Right lobe of liver (tissue), 6 donors: Measurements from ENCODE around the gene PKD1. TPM values are rescaled to one million over a fixed set of nuclear protein-coding genes. Genes with fewer than 3 reads are reported as not detected.

ENCODE experiments used
- ATAC-seq, 4 donors: fragments of 200-7000 bp; cut with Tn5 transposase; one replicate each; pipeline ENCODE4 v1.9.1; 2020; ENCODE audit warnings: mild to moderate bottlenecking in 4 of 4, moderate library complexity in 4 of 4
- DNase-seq, 3 donors: peaks; one replicate each; pipeline ENCODE4 v3.0.0-alpha.2; 2020
- H3K27ac ChIP-seq, 3 donors: fragments of 200-600 bp; one replicate each; pipeline ENCODE4 v1.8.0; 2022
- H3K27me3 ChIP-seq, 2 donors: fragments of 200-600 bp; one replicate each; pipeline ENCODE4 v1.8.0; 2022
- H3K36me3 ChIP-seq, 4 donors: fragments of 200-600 bp; sonication (generic) in 1 of 4; one replicate each; pipeline versions ENCODE4 v1.5.1 to v1.8.0; 2017 to 2022; ENCODE audit warnings: control low read depth in 1 of 4
- H3K4me1 ChIP-seq, 4 donors: fragments of 200-600 bp; sonication (generic) in 1 of 4; one replicate each; pipeline versions ENCODE4 v1.5.1 to v1.8.0; 2017 to 2022; ENCODE audit warnings: control low read depth in 1 of 4
- H3K4me3 ChIP-seq, 3 donors: fragments of 200-600 bp; one replicate each; pipeline ENCODE4 v1.8.0; 2022
- H3K9me3 ChIP-seq, 4 donors: fragments of 200-600 bp; sonication (generic) in 1 of 4; one replicate each; pipeline versions ENCODE4 v1.5.1 to v1.8.0; 2017 to 2022; ENCODE audit warnings: control low read depth in 1 of 4
- CTCF ChIP-seq, 4 donors: fragments of 200-600 bp in 3 of 4; fragments of 450-650 bp in 1 of 4; IDR thresholded peaks; one replicate each; pipeline versions ENCODE4 v1.5.1 to v1.8.0; 2016 to 2022; ENCODE audit warnings: antibody characterized with exemption in 4 of 4, mild to moderate bottlenecking in 2 of 4
- POLR2A ChIP-seq: fragments of 450-650 bp; IDR thresholded peaks from one replicate; pipeline ENCODE4 v1.6.1; 2017; ENCODE audit warnings: antibody characterized with exemption, mild to moderate bottlenecking
- WGBS: methylation state at CpG from one replicate; pipeline ENCODE4 v1.1.6; 2018; ENCODE audit warnings: low coverage, low lambda C conversion rate; ENCODE audit not compliant: insufficient coverage; ENCODE audit errors: missing lambda C conversion rate; 5-methylcytosine and 5-hydroxymethylcytosine counted together
- intact Hi-C, 2 donors: fragments of 100-400 bp; cut with DNase I; formaldehyde crosslinking; loops; one replicate each; pipeline versions ENCODE4 v1.11.2 to v1.14.1; 2022
- total RNA-seq, 6 experiments: library from RNA; depleted of rRNA in 2 of 6; stranded (reverse); fragments of >200 nt in 2 of 6; fragmentation: NEBNext Ultra II Directional in 3 of 6; extraction: Animal tissue kit (Norgen Biotek cat#: 25700) in 3 of 6; gene quantifications; one replicate each; pipeline versions ENCODE4 v1.1.0 to v1.2.4, GENCODE V29; 2016 to 2023
- donor health status: DM: no; HTN: yes; CAD: no.
- donor health status: DM: no; HTN: no; CAD: no.
- donor health status: DM: no; HTN: no; CAD: no.
- donor health status: DM: no; HTN: yes; CAD: no.
- donor health status: DM: no; HTN: yes; CAD: no.

The PKD1 gene
- total RNA-seq, 6 experiments from 2014 or later, result 28.5 to 58.2 (median 42.8) TPM

- no peak overlapping the region for H3K4me3 ChIP-seq
- no peak overlapping the region for H3K27ac ChIP-seq
- H3K9me3 ChIP-seq, result no peaks in the 10 kb centered on the region
- 95% methylated on average over 17 of the region's 29 CpGs for WGBS
- peaks cover 0 to 51% (median 20%) of the 10 kb centered on the region in 4 donors for H3K36me3 ChIP-seq
- H3K27me3 ChIP-seq, result no peaks in the 10 kb centered on the region
- TF ChIP-seq POLR2A (no peak), CTCF (IDR thresholded peaks at IDR 0.05) (no peak)
- no peaks in the 10 kb centered on the region for H3K4me1 ChIP-seq
- DNase-seq (no peak), ATAC-seq (no peak)
- intact Hi-C loops, result no loop called here
These were observed 37.1 kb upstream of the PKD1 start for GRCh38 chr16:2172688-2173335.

GRCh38 chr16:2171601-2172178, 36.0 kb upstream of the PKD1 start:
- H3K27ac ChIP-seq, result no peak overlapping the region
- ATAC-seq (no peak), DNase-seq (no peak)
- H3K27me3 ChIP-seq, result no peaks in the 10 kb centered on the region
- no peaks in the 10 kb centered on the region for H3K9me3 ChIP-seq
- H3K4me1 ChIP-seq, result peaks cover 0 to 8% (median 3%) of the 10 kb centered on the region in 4 donors
- H3K36me3 ChIP-seq, result peaks cover 0 to 50% (median 21%) of the 10 kb centered on the region in 4 donors
- 53% methylated on average over 2 of the region's 28 CpGs for WGBS
- intact Hi-C loops, result no loop called here
- H3K4me3 ChIP-seq, result no peak overlapping the region
- TF ChIP-seq CTCF (IDR thresholded peaks at IDR 0.05) (no peak), POLR2A (no peak)

GRCh38 chr16:2170587-2171435, 35.1 kb upstream of the PKD1 start:
- Histone ChIP-seq H3K27me3 (no peaks in the 10 kb centered on the region), H3K36me3 (peaks cover 0 to 42% (median 22%) of the 10 kb centered on the region in 4 donors), H3K4me1 (peaks cover 0 to 16% (median 8%) of the 10 kb centered on the region in 4 donors), H3K4me3 (peak overlapping the region in 1 of 3 donors; percentile 7), H3K27ac (peak overlapping the region in 1 of 3 donors; percentile 60), H3K9me3 (no peaks in the 10 kb centered on the region)
- intact Hi-C loops, result no loop called here
- no peak for TF ChIP-seq POLR2A
- no peak for TF ChIP-seq CTCF (IDR thresholded peaks at IDR 0.05)
- WGBS, result 89% methylated on average over 3 of the region's 47 CpGs
- DNase-seq, result no peak
- no peak for ATAC-seq

- Histone ChIP-seq H3K4me3 (peak overlapping the region in 1 of 3 donors; percentile 7), H3K27ac (peak overlapping the region in 2 of 3 donors; percentile 43 to 60), H3K4me1 (peaks cover 0 to 20% (median 9%) of the 10 kb centered on the region in 4 donors), H3K27me3 (no peaks in the 10 kb centered on the region), H3K9me3 (no peaks in the 10 kb centered on the region), H3K36me3 (peaks cover 0 to 36% (median 20%) of the 10 kb centered on the region in 4 donors)
- TF ChIP-seq CTCF (IDR thresholded peaks at IDR 0.05) (no peak), POLR2A (no peak)
- no CpG with 5 or more reads among the region's 18 CpGs for WGBS
- ATAC-seq, result peak in 3 of 4 donors; percentile 4 to 21 (median 9)
- DNase-seq, result no peak
- intact Hi-C loops, result no loop called here
These were observed 34.4 kb upstream of the PKD1 start for GRCh38 chr16:2170080-2170479.
